Bronchial epithelial cell (primary cell): ENCODE data around the gene ELOF1. TPM values are rescaled to one million over a fixed set of nuclear protein-coding genes. Genes with fewer than 3 reads are reported as not detected.

ENCODE experiments used
- DNase-seq: peaks from one replicate; pipeline ENCODE4 v3.0.0-alpha.2; 2010; ENCODE audit warnings: low read depth
- FAIRE-seq: peaks from 2 replicates; lab custom pipeline; 2011; peaks lifted over from hg19 to GRCh38; lab: Jason Lieb, UNC
- H3K27me3 ChIP-seq: 2 replicates; pipeline ENCODE4 v1.5.1; 2011; ENCODE audit warnings: low read length; ENCODE audit not compliant: control insufficient read depth, insufficient read depth
- H3K36me3 ChIP-seq: 2 replicates; pipeline ENCODE4 v1.5.1; 2011; ENCODE audit warnings: low read length; ENCODE audit not compliant: control insufficient read depth, insufficient read depth
- H3K4me3 ChIP-seq: 2 replicates; pipeline ENCODE4 v1.5.1; 2011; ENCODE audit warnings: mild to moderate bottlenecking, low read depth, low read length, control low read depth
- total RNA-seq: library from RNA; depleted of rRNA; stranded (reverse); fragments of >200 nt; gene quantifications from 2 replicates; pipeline ENCODE4 v1.2.1, GENCODE V29; 2014
- TF ChIP-seq, protein P1 (sequence below): IDR thresholded peaks from 2 replicates; pipeline ENCODE4 v1.5.1; 2011; ENCODE audit warnings: mild to moderate bottlenecking, moderate library complexity, low read length, control low read depth, inconsistent platforms; ENCODE audit not compliant: insufficient read depth, severe bottlenecking

ELOF1 gene
- total RNA-seq, 1 donor from 2014 or later = 20.3 TPM

DNA sequence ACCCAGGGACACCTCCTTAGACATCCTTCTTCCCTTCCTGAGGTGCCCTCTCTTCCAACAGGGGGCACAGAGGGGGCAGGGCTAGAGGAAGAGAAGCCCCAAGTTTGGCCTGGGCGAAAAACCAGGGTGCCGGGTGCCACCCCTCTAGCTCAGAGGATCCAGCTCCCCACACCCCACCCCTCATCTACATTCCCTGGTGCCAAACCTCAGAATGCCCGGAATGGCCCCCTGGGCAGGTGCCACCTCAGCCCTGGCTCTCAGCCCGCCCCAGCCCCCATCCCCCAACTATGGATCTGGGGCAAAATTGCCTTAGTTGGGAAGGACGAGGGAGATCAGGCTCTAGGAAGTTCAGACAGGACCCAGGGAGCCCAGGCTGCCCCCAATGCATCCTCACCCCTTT lies 18.4 kb downstream of the ELOF1 start:
- H3K36me3 ChIP-seq = no peaks in the 10 kb centered on the region
- FAIRE-seq (no peak), DNase-seq (no peak)
- H3K27me3 ChIP-seq = peaks cover 8% of the 10 kb centered on the region
- no peak overlapping the region for H3K4me3 ChIP-seq
- TF ChIP-seq, protein P1, sequence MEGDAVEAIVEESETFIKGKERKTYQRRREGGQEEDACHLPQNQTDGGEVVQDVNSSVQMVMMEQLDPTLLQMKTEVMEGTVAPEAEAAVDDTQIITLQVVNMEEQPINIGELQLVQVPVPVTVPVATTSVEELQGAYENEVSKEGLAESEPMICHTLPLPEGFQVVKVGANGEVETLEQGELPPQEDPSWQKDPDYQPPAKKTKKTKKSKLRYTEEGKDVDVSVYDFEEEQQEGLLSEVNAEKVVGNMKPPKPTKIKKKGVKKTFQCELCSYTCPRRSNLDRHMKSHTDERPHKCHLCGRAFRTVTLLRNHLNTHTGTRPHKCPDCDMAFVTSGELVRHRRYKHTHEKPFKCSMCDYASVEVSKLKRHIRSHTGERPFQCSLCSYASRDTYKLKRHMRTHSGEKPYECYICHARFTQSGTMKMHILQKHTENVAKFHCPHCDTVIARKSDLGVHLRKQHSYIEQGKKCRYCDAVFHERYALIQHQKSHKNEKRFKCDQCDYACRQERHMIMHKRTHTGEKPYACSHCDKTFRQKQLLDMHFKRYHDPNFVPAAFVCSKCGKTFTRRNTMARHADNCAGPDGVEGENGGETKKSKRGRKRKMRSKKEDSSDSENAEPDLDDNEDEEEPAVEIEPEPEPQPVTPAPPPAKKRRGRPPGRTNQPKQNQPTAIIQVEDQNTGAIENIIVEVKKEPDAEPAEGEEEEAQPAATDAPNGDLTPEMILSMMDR = no peak

DNA sequence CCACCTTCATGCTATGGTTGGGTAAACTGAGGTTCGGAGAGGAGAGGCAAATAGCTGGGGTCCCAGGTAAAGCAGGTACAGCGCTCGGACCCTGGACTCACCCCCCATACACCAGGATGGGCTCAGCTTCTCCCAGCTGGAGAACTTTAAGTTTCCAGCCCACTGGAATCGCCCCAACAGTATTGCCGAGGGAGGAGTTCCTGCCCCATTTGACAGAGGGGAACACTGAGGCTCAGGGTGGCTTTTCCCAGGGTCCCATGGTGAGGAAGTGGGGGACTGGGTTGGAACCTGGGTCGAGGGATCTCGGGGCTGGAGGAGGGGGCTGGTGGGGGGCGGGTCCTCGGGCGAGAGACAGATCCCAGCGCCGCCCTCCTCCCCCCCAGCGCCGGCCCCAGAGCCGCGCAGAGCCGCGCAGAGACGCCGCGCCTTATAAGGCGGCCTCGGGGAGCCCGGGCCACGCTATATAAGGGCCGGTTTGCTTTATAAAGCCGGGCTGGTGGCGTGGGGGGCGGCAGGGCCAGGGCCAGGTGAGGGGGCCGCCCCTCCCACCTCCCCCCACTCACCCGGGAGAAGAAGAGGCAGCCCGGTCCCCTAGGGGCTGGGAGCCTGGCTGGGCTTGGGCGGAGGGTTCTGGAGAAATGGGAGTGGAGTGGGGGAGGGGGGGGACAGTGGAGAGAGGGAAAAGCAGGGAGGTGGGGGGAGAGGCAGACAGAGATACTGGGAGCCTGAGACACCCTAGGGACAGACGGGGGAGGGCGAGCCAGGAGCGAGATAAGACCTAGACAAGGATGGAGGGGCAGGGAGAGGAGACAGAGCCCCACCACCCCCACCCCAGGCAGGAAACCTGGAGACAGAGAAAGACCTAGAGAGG lies 19.3 kb downstream of the ELOF1 start:
- H3K27me3 ChIP-seq = peaks cover 8% of the 10 kb centered on the region
- no peaks in the 10 kb centered on the region for H3K36me3 ChIP-seq
- TF ChIP-seq, protein P1 = no peak
- DNase-seq (no peak), FAIRE-seq (no peak)
- no peak overlapping the region for H3K4me3 ChIP-seq

DNA sequence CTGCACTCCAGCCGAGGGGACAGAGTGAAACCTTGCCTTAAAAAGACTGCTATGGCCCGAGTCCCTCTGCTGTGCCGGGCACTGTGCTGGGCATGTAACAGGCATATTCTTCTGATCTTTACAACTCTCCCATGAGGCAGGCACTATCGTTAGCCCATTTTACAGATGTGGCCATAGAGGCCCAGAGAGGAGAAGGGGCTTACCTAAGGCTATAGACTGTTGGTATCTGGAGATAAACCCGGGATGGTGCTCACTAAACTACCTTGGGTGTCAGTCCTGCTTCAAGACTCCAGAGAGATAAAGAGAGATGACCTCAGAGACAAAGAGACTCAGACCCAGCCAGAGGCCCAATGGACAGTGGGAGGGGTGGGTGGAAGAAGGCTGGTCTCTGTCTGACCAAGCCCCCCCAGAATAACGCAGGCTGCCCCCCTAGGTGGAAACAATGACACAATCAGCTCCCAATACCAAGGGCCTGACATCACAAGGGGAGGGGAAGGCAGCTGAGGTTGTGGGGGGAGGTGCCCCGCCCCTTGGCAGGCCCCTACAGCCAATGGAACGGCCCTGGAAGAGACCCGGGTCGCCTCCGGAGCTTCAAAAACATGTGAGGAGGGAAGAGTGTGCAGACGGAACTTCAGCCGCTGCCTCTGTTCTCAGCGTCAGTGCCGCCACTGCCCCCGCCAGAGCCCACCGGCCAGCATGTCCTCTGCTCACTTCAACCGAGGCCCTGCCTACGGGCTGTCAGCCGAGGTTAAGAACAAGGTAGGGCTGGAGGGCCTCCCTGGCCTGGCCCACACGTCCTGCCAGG lies 20.6 kb downstream of the ELOF1 start, which contains the start of gene CNN1:
Gene CNN1 (plus strand): TSS at position 620 of the 805 bp plus-strand sequence. CDS start 77 bp downstream, at position 697.
- Histone ChIP-seq H3K4me3 (no peak within 1 kb of the TSS), H3K27me3 (peaks cover 8% of the 10 kb centered on the region), H3K36me3 (no peaks in the 10 kb centered on the region)
- FAIRE-seq = no peak
- TF ChIP-seq, protein P1 = no peak
- DNase-seq = no peak

DNA sequence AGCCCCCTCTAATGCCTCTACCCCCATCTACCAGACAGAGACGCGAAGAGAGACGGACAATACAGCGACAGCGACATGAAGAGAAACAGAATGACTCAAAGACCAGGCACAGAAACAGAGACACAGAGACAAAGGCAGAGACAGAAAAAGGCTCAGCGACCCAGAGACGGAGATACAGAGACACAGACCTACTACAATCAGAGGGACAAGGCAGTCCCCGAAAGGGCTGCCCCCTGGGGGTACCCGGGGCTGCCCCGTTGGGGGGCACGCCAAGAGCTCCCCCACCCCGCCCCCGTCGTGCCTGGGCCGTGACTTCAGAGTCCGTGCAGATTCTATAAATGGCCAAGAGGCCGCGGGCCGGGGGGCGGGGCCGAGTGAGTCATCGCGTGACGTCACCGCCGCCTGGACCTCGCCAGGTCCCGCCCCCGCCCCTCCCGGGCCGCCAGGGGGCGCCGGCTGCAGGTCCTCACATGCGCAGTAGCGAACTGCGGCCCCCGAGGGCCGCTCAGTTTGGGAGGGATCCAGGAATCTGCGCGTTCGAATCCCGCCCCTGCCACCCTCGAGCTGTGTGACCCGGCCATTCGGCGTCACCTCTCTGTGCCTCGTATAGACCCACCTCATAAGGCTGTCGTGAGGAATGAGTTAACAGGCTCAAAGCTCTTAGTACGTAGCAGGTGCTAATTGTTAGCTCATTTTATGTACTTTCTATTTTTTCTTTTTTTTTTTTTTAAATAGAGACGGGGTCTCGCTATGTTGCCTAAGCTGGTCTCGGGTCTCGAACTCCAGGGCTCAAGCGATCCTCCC lies 23.0 kb downstream of the ELOF1 start:
- TF ChIP-seq, protein P1 = peak; percentile 89
- no peak for FAIRE-seq

DNA sequence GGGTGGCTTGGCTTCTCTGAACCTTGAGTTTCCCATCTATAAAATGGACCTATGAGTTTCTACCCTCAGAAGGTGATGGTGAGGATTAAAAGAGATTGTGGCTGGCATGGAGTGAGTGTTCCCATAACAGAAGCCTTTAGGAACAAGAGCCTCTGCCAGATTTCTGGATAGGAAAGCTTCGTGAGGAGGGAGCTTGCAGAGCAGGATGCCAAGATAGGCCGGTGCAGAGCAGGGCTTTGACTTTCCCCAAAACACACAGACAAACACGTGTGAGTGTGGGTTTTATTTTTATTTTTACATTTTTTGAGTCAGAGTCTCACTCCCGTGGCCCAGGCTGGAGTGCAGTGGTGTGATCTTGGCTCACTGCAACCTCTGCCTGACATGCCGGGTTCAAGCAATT lies 24.1 kb downstream of the ELOF1 start:
- TF ChIP-seq, protein P1 = no peak
- no peak for FAIRE-seq
- Histone ChIP-seq H3K4me3 (no peak overlapping the region), H3K36me3 (no peaks in the 10 kb centered on the region), H3K27me3 (peaks cover 3% of the 10 kb centered on the region)
- DNase-seq = no peak

More for the DNA sequence above, 23.0 kb downstream of the ELOF1 start:
- H3K4me3 ChIP-seq = no peak overlapping the region
- peak; percentile 52 for DNase-seq
- peaks cover 8% of the 10 kb centered on the region for H3K27me3 ChIP-seq
- no peaks in the 10 kb centered on the region for H3K36me3 ChIP-seq
